HL-60/S4 (cell line): ENCODE data around the gene LMCD1.

Experiments
- in situ Hi-C: fragments of 300-500 bp; cut with MboI; formaldehyde crosslinking; loops from 2 replicates; pipeline ENCODE4 v1.14.3; 2022; ENCODE audit warnings: low sequenced_read_pairs

LMCD1 gene

DNA sequence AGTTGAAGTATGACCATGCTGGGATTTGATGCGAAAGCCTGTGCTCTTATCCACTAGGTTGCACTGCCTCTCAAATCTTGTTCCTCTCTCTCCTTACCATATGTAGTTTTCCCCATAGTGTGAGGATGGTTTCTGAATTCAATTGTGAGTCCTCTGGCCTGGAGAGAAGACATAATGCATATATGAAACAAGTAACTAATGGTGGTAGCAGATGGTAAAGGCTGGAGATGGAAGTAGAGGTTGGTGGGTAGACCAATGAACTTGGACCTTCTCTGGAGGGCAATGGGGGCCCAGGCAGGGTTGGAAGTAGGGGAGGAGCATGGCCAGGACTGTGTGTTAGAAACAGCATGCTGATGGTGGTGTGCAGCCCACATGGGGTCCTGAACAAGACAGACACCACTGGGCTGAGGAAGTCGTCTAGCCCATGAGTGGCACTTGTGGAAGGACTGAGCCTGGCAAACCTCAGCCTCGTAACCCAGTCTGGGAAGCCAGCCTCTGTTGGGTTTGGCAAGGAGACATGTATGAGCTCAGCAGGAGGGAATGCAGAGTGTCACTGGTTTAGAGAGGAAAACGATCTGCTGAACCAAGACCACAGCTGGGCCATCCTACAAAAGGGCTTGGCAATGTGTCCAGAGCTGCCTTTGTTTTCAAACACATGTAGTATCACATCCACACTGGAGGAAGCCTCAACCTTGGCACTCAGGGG lies 18.5 kb upstream of the LMCD1 start:
- in situ Hi-C loops, result no loop called here

DNA sequence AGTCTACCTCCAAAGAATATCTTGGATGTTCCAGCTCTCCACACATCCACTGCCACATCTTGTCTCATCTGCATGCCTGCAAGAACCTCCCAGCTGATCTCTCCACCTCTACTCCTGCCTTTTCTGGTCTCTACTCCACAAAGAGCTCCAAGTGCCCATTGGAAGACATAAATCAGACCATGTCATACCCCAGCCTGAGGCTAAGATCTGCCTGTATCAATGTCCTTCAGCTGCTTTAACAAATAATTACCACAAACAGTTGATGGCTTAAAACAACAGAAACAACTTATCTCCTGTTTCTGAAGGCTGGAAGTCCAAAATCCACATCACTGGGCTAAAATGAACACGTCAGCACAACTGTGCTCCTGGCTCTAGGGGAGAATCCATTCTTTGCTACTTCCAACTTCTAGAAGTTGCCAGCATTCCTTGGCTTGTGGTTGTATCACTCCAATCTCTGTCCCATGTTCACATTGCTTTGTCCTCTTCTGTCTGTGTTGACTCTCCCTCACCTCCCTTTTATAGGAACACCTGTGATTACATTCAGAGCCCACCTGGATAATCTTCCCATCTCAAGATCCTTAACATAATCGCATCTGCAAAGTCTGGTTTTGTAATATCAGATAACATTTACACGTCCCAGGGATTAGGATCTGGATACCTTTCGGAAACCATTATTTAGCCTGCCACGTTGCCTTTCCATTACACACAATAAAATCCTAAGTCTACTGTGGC lies 17.0 kb upstream of the LMCD1 start:
- in situ Hi-C loops, result no loop called here

DNA sequence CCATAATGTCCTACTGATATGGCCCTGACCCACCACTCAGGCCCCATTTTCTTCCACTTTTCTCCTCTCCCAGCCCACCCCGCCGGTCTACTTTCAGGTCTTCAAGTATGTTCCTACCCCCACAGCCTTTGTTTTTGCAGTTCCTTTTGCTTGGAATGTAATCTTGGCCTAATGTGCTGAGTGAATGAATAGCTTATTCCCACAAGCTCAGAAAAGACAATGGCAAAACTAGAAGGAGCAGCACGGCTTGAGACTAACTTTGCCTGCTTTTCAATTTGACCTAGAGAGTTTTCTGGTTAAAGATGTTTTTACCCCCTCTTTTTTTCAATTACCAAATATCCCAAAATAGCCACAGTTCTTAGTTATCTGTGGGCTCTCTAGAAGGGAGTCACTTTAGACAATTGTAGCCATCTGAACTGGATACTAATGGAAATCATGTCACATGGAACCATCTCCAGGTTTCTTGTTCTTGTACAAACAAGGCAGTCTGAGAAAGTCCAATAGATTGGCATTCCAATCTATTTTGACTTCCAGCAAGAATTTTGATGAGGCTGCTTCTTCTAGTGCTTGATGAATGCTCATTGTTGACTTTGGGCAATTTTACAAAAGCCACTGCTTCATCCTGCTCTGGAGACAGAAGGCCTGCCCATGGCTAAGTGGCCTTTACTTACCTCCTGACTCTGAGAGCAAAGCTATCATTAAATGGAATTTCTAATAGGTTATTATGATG lies 16.3 kb upstream of the LMCD1 start:
- in situ Hi-C loops, result no loop called here

DNA sequence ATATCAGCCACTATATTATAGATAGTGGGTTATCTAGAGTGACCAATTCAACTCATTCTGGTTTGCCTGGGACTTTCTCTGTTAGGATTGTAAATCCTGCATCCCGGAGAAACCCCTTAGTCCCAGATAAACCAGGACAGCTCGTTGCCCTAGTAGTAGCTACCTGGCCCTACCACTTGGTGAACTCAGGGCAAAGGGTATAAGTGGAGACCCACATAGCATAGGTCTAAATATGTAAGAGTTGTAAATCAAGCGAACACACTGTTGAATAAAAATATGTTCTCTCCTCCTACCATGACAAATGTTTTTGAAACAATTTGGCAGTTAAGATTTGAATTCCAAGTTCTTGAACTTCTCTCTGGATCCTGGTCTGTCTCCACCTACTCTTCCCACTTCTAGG lies 15.7 kb upstream of the LMCD1 start:
- in situ Hi-C loops, result no loop called here

DNA sequence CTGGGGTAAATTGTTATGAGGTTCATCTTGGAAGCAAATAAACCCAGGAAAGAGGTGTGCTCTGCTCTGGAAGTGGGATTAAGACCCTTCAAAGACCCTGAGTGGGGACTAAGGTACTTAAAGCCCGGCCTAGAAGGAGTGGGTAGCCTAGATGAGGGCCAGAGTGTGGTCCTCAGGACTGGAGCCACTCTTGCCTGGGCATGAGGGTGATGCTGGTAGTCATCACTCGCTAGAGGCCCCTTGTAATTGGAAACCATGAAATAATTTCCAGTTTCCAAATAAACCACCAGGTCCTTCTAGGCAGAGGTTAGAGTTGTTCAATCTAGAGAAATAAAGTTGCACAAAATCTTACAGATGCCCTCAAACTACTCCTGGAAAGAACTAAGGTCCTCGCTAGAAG lies 15.2 kb upstream of the LMCD1 start:
- in situ Hi-C loops, result no loop called here

DNA sequence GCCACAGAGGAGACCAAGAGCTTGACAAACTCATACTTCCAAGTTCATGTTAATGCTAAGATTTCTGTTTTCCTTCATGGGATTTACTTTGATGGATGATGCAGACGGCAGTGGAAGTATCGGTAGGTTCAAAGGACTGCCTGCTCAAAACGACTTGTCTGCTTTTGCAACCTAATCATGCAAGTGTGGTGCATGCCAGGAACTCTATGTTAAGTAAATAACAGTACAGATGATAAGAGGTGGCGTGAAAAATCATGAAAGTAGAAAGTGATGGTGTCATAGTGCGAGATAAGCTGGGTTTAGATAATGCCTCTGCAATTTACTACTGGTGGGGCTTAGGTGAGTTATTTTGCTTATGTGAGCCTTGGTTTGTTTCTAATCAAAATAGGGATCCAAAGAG lies 14.7 kb upstream of the LMCD1 start:
- in situ Hi-C loops, result no loop called here

DNA sequence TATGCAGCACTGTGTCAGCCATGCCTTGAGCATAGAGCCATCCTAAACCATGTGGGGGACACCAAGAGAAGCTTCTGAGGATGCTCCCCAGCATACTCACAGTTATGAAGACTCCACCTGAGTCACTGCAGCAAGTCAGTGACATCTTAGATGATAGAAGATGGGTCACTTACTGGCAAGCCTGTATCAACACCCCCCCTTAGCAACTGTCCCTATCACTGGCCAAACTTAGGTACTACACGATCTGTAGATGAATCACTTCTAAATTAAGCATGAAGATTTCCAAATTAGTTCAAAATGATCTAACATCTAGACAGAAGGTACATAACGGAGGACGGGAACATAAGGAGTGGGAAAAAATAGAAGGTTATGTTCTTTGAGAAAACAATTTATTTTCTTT lies 13.2 kb upstream of the LMCD1 start:
- in situ Hi-C loops, result no loop called here

DNA sequence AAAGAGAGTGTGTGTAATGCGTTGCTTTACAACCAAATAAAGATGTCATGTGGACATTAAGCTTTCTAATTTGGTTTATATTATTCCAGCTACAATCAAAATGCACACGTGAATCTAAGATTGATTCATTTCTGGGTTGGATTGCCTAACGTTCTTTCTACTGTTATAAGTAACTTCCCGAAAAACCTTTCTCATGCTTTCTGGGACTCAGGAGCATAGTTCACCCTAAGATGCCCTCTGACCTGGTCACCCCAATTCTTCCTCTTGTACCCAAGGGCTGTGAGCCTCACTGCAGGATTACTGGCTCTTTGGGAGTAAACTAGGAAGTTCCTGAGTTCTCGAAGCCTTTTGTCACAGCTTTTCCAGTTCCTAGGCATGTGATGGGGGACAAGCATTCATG lies 12.7 kb upstream of the LMCD1 start:
- in situ Hi-C loops, result no loop called here

DNA sequence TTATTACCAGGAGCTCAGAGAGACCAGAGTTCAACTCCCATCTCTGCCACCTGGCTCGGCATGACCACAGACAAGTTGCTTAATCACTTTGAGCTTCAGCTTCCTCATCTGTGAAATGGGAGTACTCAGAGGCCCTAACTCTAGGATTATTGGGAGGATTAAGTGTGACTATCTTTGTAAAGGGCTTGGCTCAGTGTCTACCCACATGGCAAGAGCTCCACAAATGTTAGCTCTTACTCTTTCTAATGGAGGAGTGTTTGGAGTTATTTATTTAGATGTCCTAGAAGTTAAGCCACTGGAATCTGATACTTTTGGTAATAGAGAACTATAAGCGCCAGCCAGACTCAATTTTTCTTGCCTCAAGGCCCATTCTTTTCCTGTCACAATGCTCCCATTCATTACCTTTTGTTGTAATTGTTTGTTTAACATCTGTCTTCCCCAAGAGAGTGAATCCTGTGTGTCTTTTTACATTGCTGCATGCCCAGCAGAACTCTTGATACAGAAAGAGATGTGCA lies 12.3 kb upstream of the LMCD1 start:
- in situ Hi-C loops, result no loop called here

DNA sequence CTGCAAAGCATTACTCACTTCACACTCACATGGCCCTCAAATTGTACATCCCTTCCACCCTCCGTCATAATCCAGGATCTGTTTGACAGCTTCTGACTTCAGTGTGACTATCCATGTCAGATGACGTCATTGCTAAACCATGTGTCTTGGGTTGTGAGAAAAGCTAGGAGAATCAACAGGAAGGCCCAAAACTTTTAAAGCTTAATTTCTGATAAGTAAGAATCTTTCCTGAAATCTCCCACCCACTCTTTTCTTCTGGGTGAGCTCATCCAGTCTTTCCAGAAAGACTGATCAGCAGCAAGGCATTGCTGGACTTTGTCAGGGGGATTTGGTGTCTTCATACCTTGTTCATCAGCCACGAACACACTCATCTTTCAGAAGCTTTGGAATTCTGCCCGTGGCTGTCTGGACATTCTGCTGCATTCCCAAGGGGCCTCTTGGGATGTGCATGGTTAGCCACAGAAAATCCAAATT lies 11.5 kb upstream of the LMCD1 start:
- in situ Hi-C loops, result no loop called here

DNA sequence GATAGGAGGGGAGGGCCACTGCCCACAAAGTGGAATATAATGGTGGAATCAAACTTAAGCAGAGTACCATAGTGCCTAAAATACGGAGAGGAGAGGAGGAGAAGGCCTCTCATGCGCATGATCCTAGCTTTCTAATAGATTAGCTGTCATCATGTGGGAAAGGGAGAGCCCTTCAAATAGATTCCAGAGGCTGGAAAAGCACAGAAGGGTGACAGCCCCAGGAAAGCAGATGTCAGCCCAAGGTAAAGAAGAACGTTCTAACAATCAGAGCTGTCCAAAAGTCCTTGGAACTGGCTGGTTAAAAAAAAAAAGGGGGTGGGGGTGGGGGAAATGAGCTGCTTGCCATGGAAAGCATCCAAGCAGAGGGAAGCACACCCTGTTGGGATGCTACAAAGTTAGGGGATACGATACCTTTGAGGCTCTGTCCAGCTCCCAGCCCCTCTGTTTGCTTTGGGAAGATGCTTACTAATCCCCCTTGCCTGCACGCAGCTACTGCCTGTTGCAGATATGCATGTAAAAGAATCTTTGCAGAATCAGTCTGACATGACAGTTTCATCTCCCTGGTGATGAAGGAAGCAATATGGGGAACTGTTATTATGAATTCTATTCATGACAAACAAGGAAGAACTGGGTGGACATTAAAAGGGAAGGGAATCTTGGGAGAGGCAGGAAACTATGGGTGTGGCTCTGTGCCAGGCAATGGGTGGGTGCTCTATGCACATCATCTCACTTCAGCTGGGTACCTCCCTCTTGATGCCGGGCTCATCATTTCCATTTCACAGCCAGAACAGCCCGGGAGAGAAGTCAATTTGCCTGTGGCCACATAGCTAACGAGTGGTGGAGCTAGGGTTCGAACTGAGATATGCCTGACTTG lies 10.1 kb upstream of the LMCD1 start:
- in situ Hi-C loops, result no loop called here

DNA sequence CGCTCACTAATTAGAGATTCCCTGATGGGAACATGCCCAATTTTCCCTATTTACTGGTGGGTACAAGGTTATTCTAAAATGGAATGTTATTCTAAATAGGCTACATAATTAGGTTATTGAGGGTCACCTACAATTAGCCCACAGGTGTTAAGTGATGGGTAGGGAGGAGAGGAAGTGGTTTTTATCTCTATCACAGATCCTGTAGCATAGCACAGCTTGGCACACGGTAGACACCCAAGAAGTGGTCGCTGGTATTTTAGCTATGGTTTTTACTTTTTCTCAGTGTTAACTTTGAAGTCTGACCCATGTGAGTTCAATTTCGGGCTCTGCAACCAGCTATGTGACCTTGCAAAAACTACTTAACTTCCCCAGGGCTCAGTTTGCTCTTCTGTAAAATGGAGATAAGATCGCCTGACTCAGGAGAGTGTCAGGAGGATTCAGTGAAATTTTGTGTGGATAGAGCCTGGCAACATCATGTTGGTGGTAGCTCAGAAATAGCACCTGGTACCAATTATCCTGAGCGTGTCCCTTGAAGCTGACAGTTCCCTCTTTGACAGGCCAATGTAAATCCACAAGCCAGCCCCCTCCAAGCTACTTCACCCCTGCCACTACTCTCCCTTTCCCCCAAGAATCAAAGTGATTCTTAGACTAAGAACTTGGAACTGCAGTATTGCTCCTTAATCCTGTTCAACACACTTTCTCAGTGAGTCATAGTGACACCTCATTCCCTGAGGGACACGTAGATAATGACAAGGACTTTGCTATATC lies 8.7 kb upstream of the LMCD1 start:
- in situ Hi-C loops, result no loop called here

DNA sequence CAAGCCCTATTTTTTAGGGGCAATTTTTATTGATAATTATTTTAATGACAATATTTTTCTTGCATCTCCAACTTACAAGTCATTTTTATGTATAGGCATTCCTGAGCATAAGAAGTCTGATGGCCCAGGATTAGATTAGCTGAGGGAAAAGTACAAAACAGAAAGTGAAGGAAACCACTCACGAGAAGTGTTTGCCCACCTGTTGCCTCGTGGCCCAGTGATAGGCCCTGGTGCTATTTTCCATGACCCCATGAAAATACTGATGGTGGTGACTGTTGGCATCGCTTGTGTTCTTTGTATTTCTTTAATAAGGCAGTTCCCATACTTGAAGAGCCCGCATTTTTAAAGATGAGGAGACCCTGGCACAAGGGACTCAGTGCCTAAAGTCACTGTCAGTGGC lies 7.9 kb upstream of the LMCD1 start:
- in situ Hi-C loops, result no loop called here

DNA sequence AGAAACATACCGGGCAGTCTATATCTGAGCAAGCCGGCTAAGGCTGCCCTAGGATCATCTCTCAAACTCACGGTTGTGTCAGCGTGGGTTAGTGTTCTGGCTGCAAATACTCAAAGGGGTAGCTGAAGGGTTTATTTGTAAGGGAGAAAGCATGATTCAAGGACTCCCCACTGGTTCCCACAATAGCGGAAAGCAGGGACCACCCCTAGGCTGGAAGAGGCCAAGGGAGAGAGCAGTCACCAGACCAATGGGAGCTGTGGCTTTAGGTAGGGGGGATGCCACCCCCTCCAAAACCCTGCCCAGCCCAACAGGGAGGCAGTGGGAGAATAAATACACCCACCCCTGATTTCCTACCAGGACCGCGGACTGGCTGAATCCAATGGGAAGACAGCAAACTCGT lies 7.3 kb upstream of the LMCD1 start:
- in situ Hi-C loops, result no loop called here

DNA sequence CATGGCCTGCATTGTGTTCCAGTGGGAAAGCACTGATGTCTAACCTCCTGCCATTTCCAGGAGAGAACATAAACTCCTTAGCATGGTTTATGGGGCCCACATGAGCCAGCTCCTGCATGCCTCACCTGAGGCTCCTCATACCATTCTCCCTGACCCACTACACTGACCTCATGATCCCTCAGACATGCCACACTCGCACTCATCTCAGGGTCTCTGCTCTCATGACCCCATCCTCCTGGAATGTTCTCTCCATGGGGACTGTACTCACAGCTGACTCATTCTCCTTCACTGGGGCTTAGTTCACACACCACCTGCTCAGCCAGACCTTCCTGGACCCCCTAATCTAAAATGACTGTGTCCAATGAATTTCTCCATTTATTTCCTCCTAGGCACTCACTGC lies 4.0 kb upstream of the LMCD1 start:
- in situ Hi-C loops, result no loop called here

DNA sequence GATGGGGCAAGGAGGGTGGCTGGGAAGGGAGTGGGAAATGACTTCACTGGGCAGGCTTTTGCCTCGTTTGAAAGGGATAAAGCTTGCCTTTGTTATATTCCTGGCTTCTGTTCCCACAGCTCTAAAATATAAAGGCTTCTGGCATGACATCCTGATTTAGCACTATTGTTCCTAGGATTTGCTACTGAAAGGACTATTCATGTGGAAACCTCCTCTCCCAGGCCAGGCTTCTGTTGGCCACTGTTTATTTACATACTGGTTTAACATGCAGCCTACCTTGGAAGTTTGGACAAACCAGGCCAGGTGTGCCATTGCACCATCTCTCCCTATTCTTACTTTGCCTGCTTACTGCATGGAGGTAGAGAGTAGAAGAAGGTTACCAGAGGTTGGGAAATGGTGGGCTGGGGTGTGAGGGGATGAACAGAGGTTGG lies 2.4 kb upstream of the LMCD1 start:
- in situ Hi-C loops, result no loop called here

DNA sequence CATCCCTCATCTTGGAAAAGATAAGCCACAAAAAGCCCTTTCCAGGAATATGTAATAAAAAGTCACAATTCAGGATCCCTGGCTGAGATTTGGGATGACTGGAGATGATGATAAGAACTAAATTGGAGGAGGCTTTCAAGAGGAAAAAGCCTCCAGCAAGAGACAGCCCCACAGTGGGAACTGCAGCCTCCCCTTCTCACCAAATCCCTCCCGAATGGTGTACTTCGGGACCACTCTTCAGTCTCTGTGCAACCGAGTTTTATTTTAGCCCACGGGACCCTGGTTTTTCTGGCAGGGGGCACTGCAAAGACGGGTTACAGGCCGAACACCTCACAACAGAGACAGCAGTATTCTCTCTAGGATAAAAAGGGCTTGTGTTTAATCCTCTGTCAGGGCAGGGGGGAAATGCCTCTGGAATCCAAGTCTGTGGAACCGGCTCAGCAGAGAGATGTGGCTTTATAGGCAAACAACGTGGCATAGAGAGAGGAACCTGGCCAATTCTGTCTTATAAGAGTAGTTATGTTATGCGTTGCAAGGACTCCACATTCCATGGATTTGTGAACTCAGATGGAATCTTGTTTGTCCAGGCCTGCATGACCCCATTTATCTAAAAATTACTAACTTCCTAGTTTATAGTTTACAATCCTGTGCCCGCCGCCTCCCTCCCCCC lies 1.2 kb upstream of the LMCD1 start:
- in situ Hi-C loops, result no loop called here

DNA sequence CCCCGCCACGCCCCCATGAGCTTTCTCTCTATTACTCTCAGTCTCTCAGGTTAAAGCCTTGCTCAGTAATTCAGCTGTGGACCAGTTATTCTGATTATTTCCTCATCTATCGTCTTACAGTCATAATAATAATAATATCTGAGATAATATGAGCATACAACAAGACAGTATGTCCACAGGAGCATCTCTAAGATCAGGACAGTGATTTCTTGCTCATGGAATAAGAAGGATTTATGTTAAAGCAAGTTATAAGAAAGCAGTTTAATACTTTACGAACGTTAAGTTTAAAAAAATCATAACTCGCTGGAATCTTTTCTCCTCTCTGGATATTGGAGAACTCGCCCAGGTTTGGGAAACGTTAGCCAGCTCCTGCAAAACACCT lies 643 bp upstream of the LMCD1 start:
- in situ Hi-C loops, result no loop called here

DNA sequence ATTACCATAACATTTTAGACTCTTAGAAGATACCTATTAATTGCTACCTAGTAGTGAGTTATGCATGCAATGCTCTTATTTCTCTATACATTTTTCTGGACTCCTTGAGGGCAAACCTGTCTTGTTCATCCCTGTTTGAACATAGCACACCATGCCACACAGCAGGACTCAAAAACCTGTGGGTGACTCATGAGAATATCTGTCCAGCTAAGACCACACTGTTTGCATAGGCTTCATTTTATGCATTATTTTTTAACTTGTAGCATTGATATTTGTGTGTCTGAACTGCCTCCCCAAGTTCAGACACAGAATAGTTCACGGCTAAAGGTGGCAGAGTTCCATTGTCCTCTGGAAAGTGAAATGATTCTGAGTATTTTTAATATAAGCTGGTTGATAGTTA lies 1.8 kb downstream of the LMCD1 start:
- in situ Hi-C loops, result no loop called here
